Gastrocnemius medialis (tissue), 4 donors: Measurements from ENCODE around the gene ARID1B. TPM values are rescaled to one million over a fixed set of nuclear protein-coding genes. Genes with fewer than 3 reads are reported as not detected.

Source experiments
- ATAC-seq, 2 donors: fragments of 150-250 bp; one replicate each; pipeline ENCODE4 v1.9.1; 2016
- DNase-seq, 2 donors: peaks; one replicate each; pipeline ENCODE4 v3.0.0-alpha.2; 2019
- H3K27ac ChIP-seq, 4 donors: fragments of 200-600 bp; sonication (generic); 1 replicate in 1 of 4; 2 replicates in 3 of 4; pipeline ENCODE4 v1.5.1; 2016 to 2018; ENCODE audit warnings: mild to moderate bottlenecking in 2 of 4, moderate library complexity in 1 of 4
- H3K27me3 ChIP-seq, 3 donors: fragments of 200-600 bp; sonication (generic) in 2 of 3; 1 replicate in 1 of 3; 2 replicates in 2 of 3; pipeline versions ENCODE4 v1.5.1 to v1.6.0; 2016 to 2019; ENCODE audit warnings: mild to moderate bottlenecking in 1 of 3, moderate library complexity in 1 of 3
- H3K36me3 ChIP-seq, 2 donors: fragments of 200-600 bp; sonication (generic) in 1 of 2; one replicate each; pipeline ENCODE4 v1.5.1; 2017 to 2018
- H3K4me1 ChIP-seq, 2 donors: fragments of 200-600 bp; sonication (generic) in 1 of 2; one replicate each; pipeline ENCODE4 v1.5.1; 2016 to 2017; ENCODE audit warnings: mild to moderate bottlenecking in 2 of 2
- H3K4me3 ChIP-seq, 4 donors: fragments of 200-600 bp; sonication (generic) in 3 of 4; 1 replicate in 1 of 4; 2 replicates in 3 of 4; pipeline ENCODE4 v1.5.1; 2016 to 2019; ENCODE audit warnings: mild to moderate bottlenecking in 2 of 4
- H3K9me3 ChIP-seq, 3 donors: fragments of 200-600 bp; sonication (generic) in 2 of 3; 1 replicate in 1 of 3; 2 replicates in 2 of 3; pipeline ENCODE4 v1.5.1; 2016 to 2019
- CTCF ChIP-seq, 5 experiments: fragments of 450-650 bp in 3 of 5; fragments of 200-600 bp in 2 of 5; sonication (generic) in 2 of 5; IDR thresholded peaks in 4 of 5; conservative IDR thresholded peaks in 1 of 5; 1 replicate in 4 of 5; 2 replicates in 1 of 5; pipeline ENCODE4 v1.5.1; 2016 to 2019; ENCODE audit warnings: antibody characterized with exemption in 5 of 5, mild to moderate bottlenecking in 3 of 5, moderate library complexity in 3 of 5
- POLR2A ChIP-seq, 2 donors: fragments of 450-650 bp; IDR thresholded peaks; one replicate each; pipeline ENCODE4 v1.6.1; 2017; ENCODE audit warnings: antibody characterized with exemption in 2 of 2, mild to moderate bottlenecking in 2 of 2, moderate library complexity in 2 of 2
- in situ Hi-C, 4 donors: fragments of 200-750 bp; cut with MboI; loops; one replicate each; pipeline versions ENCODE4 v1.15.0 to v1.8.0; 2017; ENCODE audit warnings: low sequenced_read_pairs in 4 of 4
- intact Hi-C: fragments of 100-400 bp; cut with DNase I; formaldehyde crosslinking; loops from one replicate; pipeline ENCODE4 v1.15.1; 2023; ENCODE audit warnings: low total_unique reads
- total RNA-seq, 4 donors: library from RNA; depleted of rRNA; stranded (reverse); fragments of >200 nt; gene quantifications; one replicate each; pipeline versions ENCODE4 v1.1.0 to v1.2.3, GENCODE V29; 2016

ARID1B gene
- total RNA-seq, 4 donors from 2014 or later: 54.9 to 75.3 (median 62.0) TPM

DNA sequence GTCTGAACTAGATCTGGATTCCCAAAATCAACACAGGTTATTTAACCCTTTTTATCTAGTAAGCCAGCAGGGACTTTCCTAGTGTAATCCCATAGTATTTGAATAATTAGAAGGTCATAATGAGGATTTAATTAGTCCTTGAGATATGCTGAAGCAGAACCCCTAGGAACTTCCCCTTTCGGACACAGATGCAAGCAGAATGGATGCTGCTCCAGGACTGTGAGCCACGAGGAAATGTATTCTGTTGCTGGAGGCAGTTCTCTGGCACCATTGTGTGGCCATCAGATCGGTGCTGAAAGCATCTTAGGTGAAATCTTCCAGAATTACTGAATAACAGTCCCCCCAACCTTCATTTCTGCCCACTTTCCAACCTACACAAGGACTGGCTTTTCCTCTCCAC is 339.2 kb downstream of the ARID1B start:
- no peaks in the 10 kb centered on the region for H3K27me3 ChIP-seq
- ATAC-seq: no peak
- H3K4me1 ChIP-seq: peaks cover 0 to 5% of the 10 kb centered on the region in 2 donors
- no peak for DNase-seq
- no peaks in the 10 kb centered on the region for H3K9me3 ChIP-seq
- no peak overlapping the region for H3K27ac ChIP-seq
- no peak overlapping the region for H3K4me3 ChIP-seq
- no peaks in the 10 kb centered on the region for H3K36me3 ChIP-seq
- no peak for TF ChIP-seq CTCF (IDR thresholded peaks at IDR 0.05 in 4 of 5, conservative IDR thresholded peaks at IDR 0.05 in 1 of 5)
- no peak for TF ChIP-seq POLR2A (IDR thresholded peaks at IDR 0.05)
- in situ Hi-C loops (no loop called here), intact Hi-C loops (no loop called here)

- H3K36me3 ChIP-seq: no peaks in the 10 kb centered on the region
- no peak for TF ChIP-seq POLR2A (IDR thresholded peaks at IDR 0.05)
- TF ChIP-seq CTCF (IDR thresholded peaks at IDR 0.05 in 4 of 5, conservative IDR thresholded peaks at IDR 0.05 in 1 of 5): no peak
Measured at GRCh38 chr6:157117431-157118095, 340.4 kb downstream of the ARID1B start.

DNA sequence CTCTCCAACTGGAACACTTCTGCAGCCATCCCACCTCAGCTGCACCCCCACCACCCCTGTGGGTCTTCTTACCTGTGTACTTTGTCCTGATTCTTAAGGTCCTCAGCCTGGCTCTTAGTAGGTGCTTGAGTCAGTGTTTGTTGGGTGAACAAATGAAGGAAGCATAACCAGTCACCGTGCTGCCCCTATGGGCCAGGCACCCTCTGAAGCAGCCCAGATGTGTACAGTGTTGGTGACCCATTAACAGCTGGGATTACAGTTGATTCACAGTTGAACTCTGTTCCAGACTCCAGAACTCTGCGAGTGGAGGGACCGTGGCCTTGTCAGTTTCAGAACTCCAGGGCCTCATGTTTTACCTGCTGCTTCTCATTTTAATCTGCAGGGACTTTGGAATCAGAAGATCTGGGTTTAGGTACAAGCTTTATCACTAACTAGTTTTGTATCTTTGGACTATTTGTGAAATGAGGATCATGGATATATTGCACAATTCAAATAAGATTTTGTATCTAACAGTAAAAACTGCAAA is 342.4 kb downstream of the ARID1B start:
- no peak for ATAC-seq
- no peaks in the 10 kb centered on the region for H3K36me3 ChIP-seq
- H3K27ac ChIP-seq: no peak overlapping the region
- peaks cover 3 to 5% of the 10 kb centered on the region in 2 donors for H3K4me1 ChIP-seq
- intact Hi-C loops (no loop called here), in situ Hi-C loops (no loop called here)
- no peak overlapping the region for H3K4me3 ChIP-seq
- H3K9me3 ChIP-seq: no peaks in the 10 kb centered on the region
- H3K27me3 ChIP-seq: no peaks in the 10 kb centered on the region
- no peak for TF ChIP-seq CTCF (IDR thresholded peaks at IDR 0.05 in 4 of 5, conservative IDR thresholded peaks at IDR 0.05 in 1 of 5)
- no peak for TF ChIP-seq POLR2A (IDR thresholded peaks at IDR 0.05)
- DNase-seq: no peak

More at GRCh38 chr6:157117431-157118095, 340.4 kb downstream of the ARID1B start:
- intact Hi-C loops (no loop called here), in situ Hi-C loops (no loop called here)
- Histone ChIP-seq H3K27me3 (no peaks in the 10 kb centered on the region), H3K27ac (no peak overlapping the region), H3K4me1 (peaks cover 3 to 5% of the 10 kb centered on the region in 2 donors), H3K4me3 (no peak overlapping the region), H3K9me3 (no peaks in the 10 kb centered on the region)
- ATAC-seq (no peak), DNase-seq (no peak)

DNA sequence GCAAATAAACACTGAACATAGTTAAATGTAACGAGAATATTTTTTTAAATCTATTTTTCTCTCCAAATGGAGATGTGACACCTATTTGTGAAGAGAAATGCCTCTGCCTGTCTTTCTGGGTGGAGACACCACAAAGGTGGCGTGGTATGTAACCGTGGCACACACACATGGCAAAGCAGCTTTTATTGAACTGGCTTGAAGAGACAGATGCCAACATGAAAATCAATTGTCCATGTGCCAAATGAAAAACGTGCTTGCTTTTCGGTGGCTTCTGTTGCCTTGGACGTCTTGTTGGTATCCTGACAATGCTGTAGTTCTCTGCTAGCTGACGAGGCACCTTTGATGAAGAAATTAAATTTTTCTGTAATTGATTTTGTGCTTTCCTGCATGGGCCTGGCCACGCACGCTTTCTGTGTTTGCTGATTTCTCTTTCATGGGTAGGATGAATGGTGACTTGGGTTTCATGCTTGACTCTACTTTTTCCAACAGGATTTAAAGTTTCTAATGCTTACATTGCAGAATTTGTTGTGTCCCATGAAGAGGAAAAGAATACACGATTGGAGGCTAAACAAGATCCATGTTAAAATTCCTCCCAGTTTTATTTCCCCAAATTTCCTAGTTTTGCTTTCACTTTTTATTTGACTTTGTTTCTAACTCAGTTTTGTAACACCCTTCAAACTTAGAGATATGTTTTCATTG is 343.5 kb downstream of the ARID1B start:
- TF ChIP-seq CTCF (IDR thresholded peaks at IDR 0.05 in 4 of 5, conservative IDR thresholded peaks at IDR 0.05 in 1 of 5) (no peak), POLR2A (IDR thresholded peaks at IDR 0.05) (no peak)
- intact Hi-C loops: no loop called here
- in situ Hi-C loops: no loop called here
- no peak overlapping the region for H3K27ac ChIP-seq
- ATAC-seq (no peak), DNase-seq (no peak)
- no peaks in the 10 kb centered on the region for H3K36me3 ChIP-seq
- no peaks in the 10 kb centered on the region for H3K9me3 ChIP-seq
- no peak overlapping the region for H3K4me3 ChIP-seq
- H3K4me1 ChIP-seq: peaks cover 3 to 5% of the 10 kb centered on the region in 2 donors
- H3K27me3 ChIP-seq: no peaks in the 10 kb centered on the region
